Kidney tubule cell (primary cell): ENCODE results near the gene BAIAP2.
"Not testable (repeated sequence)": the region's sequence is repeated elsewhere in the genome, so short reads cannot be mapped to it uniquely, and the experiment has no call there.

Experiments used
- DNase-seq: peaks from one replicate; pipeline ENCODE4 v3.0.0-alpha.2; 2018; ENCODE audit warnings: low spot score

Gene BAIAP2

GRCh38 chr17:81140695-81141094, 105.7 kb downstream of the BAIAP2 start:
- no peak for DNase-seq

DNA sequence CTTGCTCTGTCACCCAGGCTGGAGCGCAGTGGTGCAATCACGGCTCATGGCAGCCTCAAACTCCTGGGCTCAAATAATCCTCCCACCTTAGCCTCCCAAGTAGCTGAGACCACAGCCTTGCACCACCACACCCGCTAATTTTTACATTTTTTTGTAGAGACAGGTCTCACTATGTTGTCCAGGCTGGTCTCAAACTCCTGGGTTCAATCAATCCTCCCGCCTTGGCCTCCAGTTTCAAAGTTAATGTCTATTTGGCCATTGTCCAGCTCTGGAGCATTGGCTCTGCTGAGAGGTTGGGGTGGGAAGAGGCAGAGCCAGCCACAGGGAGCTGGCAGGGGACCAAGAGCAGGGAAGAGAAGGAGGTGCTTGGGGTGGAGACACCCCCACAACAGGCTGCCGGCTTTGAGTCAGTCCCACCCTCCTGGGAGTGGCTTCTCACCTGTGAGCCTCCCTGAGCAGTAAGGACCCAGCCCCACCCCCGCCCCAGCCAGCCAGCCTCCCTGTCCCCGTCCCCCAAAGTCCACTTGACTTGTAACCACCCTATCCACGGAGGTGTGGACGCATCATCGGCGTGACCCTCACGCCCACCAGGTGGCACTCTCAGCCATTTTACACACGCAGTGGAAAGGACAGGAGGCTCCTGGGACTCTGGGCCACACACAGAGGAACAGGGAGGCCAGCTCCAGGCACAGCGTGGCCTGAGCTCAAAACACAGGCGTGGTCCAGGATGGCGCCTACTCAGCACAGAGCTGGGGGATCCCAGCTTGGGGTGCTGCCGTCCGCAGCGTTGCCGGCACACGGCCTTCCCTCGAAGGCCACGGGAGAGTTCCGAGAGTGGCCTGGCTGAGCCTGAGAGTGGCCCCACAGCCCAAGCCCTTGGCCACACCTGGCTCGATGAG, 107.6 kb downstream of the BAIAP2 start:
- DNase-seq = peak; percentile 69

DNA sequence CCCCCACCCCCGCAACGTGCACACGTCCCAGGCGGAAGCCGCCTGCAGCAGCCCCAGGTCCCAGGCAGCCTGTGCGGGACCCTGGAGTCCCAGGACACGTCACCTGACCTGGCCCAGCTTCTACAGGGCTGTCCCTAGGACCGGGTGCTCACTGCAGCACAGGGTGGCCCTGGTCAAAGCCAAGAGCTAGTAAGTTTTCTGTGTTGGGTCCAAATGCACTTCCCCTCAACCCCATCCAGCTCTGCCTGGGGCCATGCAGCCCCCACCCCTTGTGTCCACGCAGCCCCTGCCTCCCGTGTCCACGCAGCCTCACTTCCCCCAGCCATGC, 108.2 kb downstream of the BAIAP2 start:
- DNase-seq = no peak

DNA sequence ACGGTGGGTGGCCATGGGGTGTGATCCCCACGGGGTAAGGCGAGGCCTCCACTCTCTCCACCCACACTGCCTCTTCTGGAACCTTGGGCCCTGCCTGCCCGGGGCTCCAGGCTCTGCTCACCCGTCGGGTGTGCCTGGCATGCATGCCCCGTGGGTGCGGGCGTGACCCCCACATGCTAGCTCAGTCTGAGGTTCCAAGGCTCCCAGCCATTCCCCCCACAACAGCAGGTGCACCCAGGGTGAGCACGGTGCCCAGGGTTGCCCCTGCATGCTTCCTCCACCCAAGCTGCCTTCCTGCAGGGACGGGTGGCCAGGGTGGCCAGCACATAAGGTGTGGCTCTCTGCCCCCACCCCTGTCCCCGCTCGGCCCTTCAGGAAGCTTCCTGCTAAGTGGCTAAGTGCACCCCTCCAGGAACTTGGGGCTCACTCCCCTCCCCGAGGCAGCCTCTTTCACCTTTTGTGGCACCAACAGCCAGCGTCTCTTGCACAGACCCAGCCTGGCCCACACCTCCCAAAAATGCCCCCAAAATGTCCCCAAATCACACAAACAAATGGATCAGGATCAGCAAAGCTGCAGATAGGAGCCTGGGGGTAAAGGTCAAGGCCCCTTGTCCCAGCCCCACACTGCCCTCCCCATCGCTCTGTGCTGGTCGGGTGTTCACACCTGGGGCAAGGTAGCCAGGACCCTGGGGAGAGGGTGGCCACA, 108.9 kb downstream of the BAIAP2 start:
- DNase-seq = no peak

DNA sequence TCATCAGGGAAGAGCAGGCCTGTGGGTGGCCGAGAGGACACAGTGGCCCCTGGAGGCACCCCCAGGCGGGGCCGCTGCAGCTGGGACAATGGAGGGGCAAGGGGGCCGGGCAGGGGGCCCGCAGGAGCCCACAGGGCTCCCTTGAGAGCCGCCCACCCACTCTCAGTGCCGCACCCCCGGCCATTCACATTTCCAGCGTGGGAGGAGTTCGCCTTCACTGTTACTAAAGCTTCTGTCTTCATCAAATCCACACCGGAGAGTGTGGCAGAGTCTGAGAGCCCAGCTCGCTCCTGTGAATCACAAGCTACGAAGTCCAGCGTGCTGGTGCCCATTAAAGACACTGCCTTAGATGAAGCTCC, 109.5 kb downstream of the BAIAP2 start:
- DNase-seq = no peak

GRCh38 chr17:81146208-81146607, 111.3 kb downstream of the BAIAP2 start:
- not testable (repeated sequence) for DNase-seq

GRCh38 chr17:81147701-81148100, 112.8 kb downstream of the BAIAP2 start:
- no peak for DNase-seq

DNA sequence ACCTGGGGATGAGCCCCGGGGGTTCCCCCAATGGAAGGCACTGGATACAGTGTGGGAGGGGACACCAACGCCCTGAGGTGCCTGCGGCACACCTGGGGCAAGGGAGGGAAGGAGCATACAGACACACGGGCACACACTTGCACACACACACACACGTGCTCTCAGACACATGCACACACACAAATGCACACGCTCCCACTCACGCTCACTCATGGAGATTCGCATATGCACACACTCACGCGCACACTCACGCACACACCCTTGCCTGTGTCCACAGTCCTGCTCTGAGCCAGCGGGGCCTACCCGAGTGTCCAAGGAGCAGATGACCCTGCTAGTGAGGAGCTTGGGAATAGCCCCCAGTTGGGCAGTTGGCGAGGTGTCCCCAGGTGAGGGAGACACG, 113.6 kb downstream of the BAIAP2 start:
- no peak for DNase-seq

GRCh38 chr17:81148986-81149533, 114.1 kb downstream of the BAIAP2 start:
- no peak for DNase-seq

DNA sequence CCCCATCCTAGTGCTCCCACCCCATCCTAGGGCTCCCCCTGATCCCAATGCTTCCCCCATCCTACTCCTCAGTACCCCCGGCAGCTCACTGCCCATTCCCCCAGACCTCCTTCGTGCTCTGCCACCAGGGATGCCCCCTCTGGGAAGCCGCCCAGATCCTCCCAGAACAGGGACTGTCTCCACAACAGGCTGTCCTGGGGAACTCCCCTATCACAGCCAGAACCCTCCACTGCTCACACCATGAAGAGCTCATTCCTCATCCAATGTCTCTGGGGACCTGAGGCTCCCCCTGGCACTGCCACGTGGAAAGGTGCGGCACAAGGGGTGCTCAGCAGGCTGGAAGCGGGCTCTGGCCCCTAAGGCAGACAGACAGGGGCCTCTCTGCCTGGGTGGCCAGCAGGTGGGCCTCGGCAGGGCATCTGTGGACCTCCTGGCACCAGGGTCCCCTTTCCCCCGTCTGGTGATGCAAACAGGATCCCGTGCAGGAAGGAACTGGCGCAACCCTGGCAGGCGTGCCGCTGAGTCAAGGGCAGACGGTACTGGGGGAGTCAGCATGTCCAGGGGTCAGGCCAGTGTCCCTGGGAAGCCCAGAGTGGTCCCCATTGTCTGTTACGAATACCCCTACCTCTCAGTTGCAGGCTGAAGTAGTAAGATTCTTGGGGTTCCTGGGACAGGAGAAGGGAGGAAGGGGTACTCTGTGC, 115.6 kb downstream of the BAIAP2 start:
- no peak for DNase-seq

DNA sequence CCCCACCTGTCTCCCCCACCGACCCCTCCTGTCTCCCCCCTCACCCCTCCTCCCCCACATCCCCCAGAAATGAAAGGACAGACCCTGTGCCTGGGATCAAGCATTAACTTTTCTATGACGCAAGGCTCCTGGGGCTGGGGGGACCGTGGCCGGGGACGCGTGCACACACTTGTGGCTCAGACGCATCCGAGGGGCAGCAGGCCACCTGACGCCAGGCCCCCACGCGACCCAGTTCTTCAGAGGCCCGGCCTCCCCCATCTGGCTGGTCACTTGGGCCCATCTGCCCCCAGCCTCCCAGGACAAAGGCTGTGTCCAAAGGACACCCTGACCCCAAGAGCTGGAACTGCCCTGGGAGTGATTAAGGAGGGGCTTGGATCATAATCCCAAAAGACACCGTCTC, 116.3 kb downstream of the BAIAP2 start:
- no peak for DNase-seq

GRCh38 chr17:81152288-81152828, 117.4 kb downstream of the BAIAP2 start:
- DNase-seq = no peak

DNA sequence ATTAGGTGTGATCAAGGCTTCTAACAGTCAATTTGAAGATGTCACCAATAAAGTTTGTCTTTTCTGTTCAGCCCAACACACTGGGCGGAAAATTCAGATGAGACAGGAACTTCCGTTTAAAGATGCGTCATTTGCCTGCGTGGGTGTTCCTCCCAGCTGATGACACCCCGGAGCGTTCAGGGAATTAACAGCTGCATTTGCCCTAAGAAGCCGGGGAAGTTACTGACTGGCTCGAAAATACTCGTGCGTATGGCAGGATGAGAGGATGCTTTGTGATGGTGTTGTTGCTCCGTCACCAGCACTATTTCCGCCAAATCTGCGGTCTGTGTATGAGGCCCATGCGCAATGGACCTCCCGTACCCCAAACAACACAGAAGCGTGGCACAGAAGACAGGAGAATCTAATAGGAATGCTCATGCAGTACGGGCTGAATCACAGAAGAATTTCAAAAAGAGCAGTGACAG, 118.4 kb downstream of the BAIAP2 start:
- DNase-seq = no peak

DNA sequence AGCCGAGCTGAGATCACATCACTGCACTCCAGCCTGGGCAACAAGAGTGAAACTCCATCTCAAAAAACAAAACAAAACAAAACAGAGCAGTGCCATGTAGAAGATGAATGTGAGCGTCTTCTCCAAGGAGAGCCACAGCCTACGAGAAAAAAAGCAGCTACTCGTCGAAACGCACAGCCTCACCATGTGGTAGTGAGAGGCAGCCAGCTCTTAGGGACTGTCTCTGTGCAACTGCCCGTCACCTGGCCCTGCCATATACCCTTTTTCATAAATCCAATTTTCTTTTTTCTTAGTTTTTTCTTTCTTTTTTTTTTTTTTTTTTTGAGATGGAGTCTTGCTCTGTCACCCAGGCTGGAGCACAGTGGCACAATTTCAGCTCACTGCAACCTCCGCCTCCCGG, 119.1 kb downstream of the BAIAP2 start:
- not testable (repeated sequence) for DNase-seq

- no peak for DNase-seq
These were observed 120.0 kb downstream of the BAIAP2 start for GRCh38 chr17:81154961-81155360.

DNA sequence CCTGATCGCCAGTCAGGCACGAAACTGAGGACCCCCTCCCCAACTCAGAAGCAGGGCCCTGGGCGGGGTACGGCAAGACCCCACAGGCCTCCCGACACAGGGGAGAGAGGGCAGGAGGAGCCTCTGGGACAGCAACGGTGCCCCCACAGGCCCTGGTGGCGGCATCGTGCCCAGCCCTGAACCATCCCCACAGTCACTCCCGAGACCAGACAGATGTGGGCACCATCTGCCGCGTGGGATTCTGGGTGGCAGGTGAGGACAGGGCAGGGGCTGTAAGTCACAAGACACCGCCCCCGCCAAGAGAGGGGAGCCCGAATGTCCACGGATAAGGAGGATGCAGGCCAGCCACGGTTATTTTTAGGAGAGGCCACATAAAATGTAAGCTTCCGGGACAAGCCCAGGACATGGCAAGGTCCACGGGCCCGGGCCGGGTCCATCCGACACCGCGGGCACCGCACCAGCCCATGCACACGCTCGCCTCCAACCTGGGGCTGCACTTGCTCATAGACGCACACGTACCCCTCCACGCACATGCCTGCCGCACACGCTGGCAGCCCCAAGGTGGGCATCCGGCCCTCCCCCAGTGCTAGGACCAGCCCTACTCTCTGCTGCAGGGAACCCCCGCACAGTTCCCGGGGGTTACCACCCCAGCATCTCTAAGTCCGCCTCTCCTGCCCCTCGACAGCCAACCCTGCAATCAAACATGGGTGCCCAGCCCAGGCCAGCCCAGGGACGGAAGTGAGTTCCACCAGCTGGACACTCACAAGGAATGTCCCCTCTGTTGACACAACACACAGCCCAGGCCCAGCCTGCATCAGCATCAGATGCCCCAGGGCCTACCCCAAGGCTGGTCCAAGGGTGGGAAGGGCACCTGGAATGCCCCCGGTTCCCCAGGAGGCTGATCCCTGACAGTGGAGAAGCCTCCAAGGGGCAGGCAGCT, 122.2 kb downstream of the BAIAP2 start:
- no peak for DNase-seq

GRCh38 chr17:81157848-81158687, 123.1 kb downstream of the BAIAP2 start:
- DNase-seq = no peak

DNA sequence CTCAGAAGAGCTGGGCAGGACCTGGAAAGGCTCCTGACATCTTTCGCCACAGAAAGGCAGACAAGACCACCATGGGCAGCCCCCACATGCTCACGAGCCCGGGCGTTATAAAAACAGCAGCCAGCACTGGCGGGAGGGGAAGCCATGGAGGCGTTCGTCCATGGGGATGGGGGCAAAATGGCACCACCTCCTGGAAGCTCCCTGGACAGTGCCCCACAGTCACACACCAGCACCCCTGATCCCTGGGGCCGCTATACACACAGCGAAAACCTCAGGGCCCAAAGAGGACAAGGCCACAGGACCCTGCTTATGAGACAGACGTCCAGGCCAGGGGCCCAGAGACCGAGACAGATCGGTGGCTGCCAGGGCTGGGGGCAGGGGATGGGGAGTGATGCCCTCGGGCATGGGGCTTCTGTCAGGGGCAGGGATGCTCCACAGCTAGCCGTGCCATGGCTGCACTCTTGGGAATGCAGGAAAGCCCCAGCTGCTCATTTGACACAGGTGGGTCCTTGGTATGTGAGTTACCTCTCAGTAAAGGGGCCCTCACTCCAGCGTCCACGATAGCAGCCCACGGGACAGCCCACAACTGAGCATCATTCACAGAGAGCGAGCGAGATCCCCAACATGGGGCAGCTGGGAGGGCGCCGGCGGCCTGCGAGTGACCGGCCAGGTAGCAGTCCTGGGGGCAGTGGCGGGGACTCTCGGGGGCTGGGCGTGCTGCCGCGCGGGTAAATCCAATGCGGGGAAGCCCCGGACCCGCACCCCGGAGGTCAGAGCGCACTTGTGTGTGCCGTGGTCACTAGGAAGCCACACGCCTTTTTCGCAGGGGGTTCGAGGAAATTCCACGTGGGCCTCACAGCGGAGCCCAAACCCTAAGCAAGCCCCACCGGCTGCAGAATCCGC, 124.0 kb downstream of the BAIAP2 start:
- DNase-seq = no peak

DNA sequence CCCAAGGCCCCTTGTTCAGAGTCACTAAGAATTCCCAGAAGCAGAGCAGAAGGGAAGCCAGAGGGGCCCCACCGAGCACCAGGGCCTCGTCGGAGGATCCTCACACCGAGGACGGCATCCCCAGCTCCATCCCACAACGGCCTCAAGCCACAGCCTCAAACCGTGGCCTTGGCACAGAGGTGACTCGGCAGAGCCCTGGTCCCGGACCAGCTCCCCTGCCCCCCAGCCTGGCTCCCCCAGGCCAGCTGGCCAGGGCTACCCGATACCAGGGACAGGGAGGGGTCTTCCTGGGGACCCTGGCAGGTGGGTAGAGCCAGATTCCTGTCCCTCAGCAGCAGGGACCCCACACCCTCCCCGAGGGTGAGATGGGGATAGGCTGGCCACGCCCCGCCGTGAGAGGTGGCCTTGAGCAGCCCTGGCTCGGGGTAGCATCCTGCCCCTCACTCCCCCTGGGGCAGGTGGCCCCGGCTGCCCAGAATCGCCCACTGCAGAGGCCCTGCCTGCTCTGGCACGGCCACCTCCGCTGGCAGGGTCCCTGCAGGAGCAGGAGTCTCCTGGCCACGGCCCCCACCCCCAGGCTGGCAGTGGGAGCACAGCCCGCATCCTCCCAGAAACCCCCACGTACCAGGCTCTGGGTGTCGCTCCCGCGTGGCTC, 124.8 kb downstream of the BAIAP2 start:
- no peak for DNase-seq
